ENCODE measurements around the gene FOXC1.

- TF ChIP-seq ZKSCAN8 (CRISPR knock-in tag; IDR thresholded peaks at IDR 0.05; ENCODE audit: borderline replicate concordance) (no peak), ETV6 (CRISPR knock-in tag; conservative IDR thresholded peaks at IDR 0.05) (no peak), PBX2 (CRISPR knock-in tag; IDR thresholded peaks at IDR 0.05) (no peak), ZNF367 (CRISPR knock-in tag; IDR thresholded peaks at IDR 0.05; ENCODE audit: borderline replicate concordance) (no peak), PHB2 (IDR thresholded peaks at IDR 0.05; ENCODE audit: partially characterized antibody) (no peak), IKZF4 (CRISPR knock-in tag; IDR thresholded peaks at IDR 0.05; ENCODE audit: borderline replicate concordance, low read depth, not compliant biosample characterization) (no peak), TCF7 (IDR thresholded peaks at IDR 0.05; ENCODE audit: low read depth) (no peak)
- TF ChIP-seq, protein P1, sequence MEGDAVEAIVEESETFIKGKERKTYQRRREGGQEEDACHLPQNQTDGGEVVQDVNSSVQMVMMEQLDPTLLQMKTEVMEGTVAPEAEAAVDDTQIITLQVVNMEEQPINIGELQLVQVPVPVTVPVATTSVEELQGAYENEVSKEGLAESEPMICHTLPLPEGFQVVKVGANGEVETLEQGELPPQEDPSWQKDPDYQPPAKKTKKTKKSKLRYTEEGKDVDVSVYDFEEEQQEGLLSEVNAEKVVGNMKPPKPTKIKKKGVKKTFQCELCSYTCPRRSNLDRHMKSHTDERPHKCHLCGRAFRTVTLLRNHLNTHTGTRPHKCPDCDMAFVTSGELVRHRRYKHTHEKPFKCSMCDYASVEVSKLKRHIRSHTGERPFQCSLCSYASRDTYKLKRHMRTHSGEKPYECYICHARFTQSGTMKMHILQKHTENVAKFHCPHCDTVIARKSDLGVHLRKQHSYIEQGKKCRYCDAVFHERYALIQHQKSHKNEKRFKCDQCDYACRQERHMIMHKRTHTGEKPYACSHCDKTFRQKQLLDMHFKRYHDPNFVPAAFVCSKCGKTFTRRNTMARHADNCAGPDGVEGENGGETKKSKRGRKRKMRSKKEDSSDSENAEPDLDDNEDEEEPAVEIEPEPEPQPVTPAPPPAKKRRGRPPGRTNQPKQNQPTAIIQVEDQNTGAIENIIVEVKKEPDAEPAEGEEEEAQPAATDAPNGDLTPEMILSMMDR (CRISPR knock-in tag; IDR thresholded peaks at IDR 0.05) = no peak
- TF ChIP-seq, protein P2, sequence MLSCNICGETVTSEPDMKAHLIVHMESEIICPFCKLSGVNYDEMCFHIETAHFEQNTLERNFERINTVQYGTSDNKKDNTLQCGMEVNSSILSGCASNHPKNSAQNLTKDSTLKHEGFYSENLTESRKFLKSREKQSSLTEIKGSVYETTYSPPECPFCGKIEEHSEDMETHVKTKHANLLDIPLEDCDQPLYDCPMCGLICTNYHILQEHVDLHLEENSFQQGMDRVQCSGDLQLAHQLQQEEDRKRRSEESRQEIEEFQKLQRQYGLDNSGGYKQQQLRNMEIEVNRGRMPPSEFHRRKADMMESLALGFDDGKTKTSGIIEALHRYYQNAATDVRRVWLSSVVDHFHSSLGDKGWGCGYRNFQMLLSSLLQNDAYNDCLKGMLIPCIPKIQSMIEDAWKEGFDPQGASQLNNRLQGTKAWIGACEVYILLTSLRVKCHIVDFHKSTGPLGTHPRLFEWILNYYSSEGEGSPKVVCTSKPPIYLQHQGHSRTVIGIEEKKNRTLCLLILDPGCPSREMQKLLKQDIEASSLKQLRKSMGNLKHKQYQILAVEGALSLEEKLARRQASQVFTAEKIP (CRISPR knock-in tag; IDR thresholded peaks at IDR 0.05; ENCODE audit: borderline replicate concordance) = no peak
Measured at GRCh38 chr6:1597121-1597744, 12.5 kb upstream of the FOXC1 start.

Data from HepG2 (cell line).